ENCODE measurements around the gene TMEFF2.

TMEFF2 gene

GRCh38 chr2:191979221-191979730, 215.5 kb downstream of the TMEFF2 start:
- H3K4me3 ChIP-seq (ENCODE audit: low read depth, low read length): no peak overlapping the region
- TF ChIP-seq CTCF (IDR thresholded peaks at IDR 0.05; ENCODE audit: low read depth, low read length): no peak

- TF ChIP-seq CTCF (IDR thresholded peaks at IDR 0.05; ENCODE audit: low read depth, low read length): no peak
Measured at GRCh38 chr2:191977754-191978153, 217.0 kb downstream of the TMEFF2 start.

GRCh38 chr2:191976436-191976835, 218.3 kb downstream of the TMEFF2 start:
- no peak for TF ChIP-seq CTCF (IDR thresholded peaks at IDR 0.05; ENCODE audit: low read depth, low read length)
- no peak overlapping the region for H3K4me3 ChIP-seq (ENCODE audit: low read depth, low read length)

More at GRCh38 chr2:191977754-191978153, 217.0 kb downstream of the TMEFF2 start:
- no peak overlapping the region for H3K4me3 ChIP-seq (ENCODE audit: low read depth, low read length)

GRCh38 chr2:191974676-191975075, 220.1 kb downstream of the TMEFF2 start:
- TF ChIP-seq CTCF (IDR thresholded peaks at IDR 0.05; ENCODE audit: low read depth, low read length): no peak
- H3K4me3 ChIP-seq (ENCODE audit: low read depth, low read length): no peak overlapping the region

- no peak overlapping the region for H3K4me3 ChIP-seq (ENCODE audit: low read depth, low read length)
- TF ChIP-seq CTCF (IDR thresholded peaks at IDR 0.05; ENCODE audit: low read depth, low read length): no peak
Measured at GRCh38 chr2:191970867-191971266, 223.9 kb downstream of the TMEFF2 start.

GRCh38 chr2:191968120-191968519, 226.6 kb downstream of the TMEFF2 start:
- no peak for TF ChIP-seq CTCF (IDR thresholded peaks at IDR 0.05; ENCODE audit: low read depth, low read length)
- H3K4me3 ChIP-seq (ENCODE audit: low read depth, low read length): no peak overlapping the region

- TF ChIP-seq CTCF (IDR thresholded peaks at IDR 0.05; ENCODE audit: low read depth, low read length): no peak
- H3K4me3 ChIP-seq (ENCODE audit: low read depth, low read length): no peak overlapping the region
Measured at GRCh38 chr2:191965733-191966132, 229.0 kb downstream of the TMEFF2 start.

Measured in WI38 (cell line).